Measurements from ENCODE around the gene TFAM. TPM values are rescaled to one million over a fixed set of nuclear protein-coding genes. Genes with fewer than 3 reads are reported as not detected.

Gene TFAM
- total and polyA plus RNA-seq, 8 donors: 27.6 to 68.4 (median 60.9) TPM

DNA sequence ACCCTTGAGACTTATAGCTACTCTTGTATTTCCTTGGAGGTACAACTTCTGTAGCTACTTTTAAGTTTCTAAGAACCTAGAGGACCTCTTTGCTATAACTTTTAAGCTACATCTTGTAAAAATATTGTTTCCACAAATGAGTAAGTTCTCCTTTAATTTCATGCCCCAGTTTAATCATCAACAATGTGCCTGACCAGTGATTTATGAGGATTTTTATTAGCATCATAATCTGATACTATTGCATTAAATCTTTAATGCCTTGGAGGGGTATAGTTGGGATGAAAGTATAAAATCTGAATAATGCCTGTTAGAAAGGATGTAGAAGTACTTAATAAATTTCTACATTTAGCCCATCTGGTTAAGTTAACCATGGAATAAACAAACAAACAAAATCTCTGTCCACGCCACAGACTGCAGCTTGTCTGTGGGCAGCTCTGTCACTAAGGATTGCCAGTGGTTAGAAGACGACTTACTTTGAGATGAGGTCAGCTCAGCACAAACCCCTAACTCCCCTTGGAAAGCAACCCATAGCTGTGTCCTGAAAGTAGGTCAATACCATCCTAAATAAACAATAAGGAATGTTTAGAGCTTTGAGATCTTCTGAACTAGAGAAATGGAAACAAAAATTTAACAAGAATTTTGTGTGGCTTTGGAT, 32.1 kb upstream of the TFAM start:
- Histone ChIP-seq H3K27ac (no peak overlapping the region), H3K4me3 (no peak overlapping the region), H3K36me3 (no peaks in the 10 kb centered on the region), H3K27me3 (no peaks in the 10 kb centered on the region), H3K9me3 (no peaks in the 10 kb centered on the region), H3K4me1 (peaks cover 13 to 61% of the 10 kb centered on the region in 2 donors)
- DNase-seq: no peak
- intact Hi-C loops (cut with DNase I): no loop called here
- TF ChIP-seq, protein P1, sequence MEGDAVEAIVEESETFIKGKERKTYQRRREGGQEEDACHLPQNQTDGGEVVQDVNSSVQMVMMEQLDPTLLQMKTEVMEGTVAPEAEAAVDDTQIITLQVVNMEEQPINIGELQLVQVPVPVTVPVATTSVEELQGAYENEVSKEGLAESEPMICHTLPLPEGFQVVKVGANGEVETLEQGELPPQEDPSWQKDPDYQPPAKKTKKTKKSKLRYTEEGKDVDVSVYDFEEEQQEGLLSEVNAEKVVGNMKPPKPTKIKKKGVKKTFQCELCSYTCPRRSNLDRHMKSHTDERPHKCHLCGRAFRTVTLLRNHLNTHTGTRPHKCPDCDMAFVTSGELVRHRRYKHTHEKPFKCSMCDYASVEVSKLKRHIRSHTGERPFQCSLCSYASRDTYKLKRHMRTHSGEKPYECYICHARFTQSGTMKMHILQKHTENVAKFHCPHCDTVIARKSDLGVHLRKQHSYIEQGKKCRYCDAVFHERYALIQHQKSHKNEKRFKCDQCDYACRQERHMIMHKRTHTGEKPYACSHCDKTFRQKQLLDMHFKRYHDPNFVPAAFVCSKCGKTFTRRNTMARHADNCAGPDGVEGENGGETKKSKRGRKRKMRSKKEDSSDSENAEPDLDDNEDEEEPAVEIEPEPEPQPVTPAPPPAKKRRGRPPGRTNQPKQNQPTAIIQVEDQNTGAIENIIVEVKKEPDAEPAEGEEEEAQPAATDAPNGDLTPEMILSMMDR (IDR thresholded peaks at IDR 0.05): no peak
- ATAC-seq: no peak

DNA sequence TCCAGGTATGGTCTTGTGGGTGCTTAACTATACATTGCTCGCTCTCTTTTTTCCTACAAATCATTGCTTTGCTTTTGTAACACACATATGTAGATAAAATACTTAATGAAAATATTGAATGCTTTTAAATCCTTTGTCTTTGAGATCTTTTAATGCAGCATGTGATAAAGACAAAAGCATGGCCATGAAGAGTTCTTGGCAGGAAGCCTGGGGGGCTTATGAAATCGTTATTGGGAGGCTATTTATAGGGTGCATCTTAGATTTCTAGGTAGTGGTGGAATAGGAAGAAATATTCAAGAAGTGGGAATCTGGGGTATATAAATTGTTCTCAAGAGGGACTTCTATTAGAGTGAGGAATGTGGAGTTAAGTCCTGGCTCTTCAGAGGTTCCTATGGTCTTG, 28.5 kb upstream of the TFAM start:
- intact Hi-C loops (cut with DNase I): no loop called here
- ATAC-seq (no peak), DNase-seq (no peak)
- no peaks in the 10 kb centered on the region for H3K9me3 ChIP-seq
- H3K36me3 ChIP-seq: peaks cover 0 to 5% of the 10 kb centered on the region in 2 donors
- no peak overlapping the region for H3K4me3 ChIP-seq
- peaks cover 0 to 56% of the 10 kb centered on the region in 2 donors for H3K4me1 ChIP-seq
- no peak overlapping the region for H3K27ac ChIP-seq
- H3K27me3 ChIP-seq: no peaks in the 10 kb centered on the region
- TF ChIP-seq, protein P1 (IDR thresholded peaks at IDR 0.05): no peak

DNA sequence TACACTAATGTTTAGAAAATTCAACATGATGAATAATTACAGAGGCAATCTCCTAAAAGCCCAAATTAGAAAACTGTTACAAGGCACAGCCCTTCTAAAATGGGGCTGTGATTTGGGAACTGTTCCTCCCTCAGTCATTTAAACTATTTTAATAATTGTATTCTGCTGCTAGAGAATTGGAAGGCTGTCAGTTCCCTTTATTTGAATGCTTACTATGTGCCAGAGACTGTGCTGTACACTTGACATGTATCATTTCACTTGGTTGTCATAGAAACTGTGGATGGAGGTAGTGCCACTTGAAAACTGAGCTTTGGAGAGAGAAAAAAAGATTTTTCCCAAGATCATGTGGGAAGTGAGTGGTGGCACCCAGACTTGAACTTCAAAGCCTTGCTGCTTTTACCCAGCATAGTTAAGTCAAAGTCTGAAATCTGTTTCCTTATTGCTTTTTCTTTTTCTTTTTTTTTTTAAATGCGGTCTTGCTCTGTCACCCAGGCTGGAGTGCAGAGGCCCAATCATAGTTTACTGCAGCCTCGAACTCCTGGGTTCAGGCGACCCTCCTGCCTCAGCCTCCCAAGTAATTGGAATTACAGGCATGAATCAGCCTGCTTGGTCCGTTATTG, 26.8 kb upstream of the TFAM start:
- no peaks in the 10 kb centered on the region for H3K9me3 ChIP-seq
- no peaks in the 10 kb centered on the region for H3K27me3 ChIP-seq
- TF ChIP-seq, protein P1 (IDR thresholded peaks at IDR 0.05): no peak
- peaks cover 0 to 10% of the 10 kb centered on the region in 2 donors for H3K36me3 ChIP-seq
- ATAC-seq: no peak
- H3K27ac ChIP-seq: no peak overlapping the region
- no peak overlapping the region for H3K4me3 ChIP-seq
- intact Hi-C loops (cut with DNase I): no loop called here
- peaks cover 0 to 39% of the 10 kb centered on the region in 2 donors for H3K4me1 ChIP-seq
- DNase-seq: no peak

DNA sequence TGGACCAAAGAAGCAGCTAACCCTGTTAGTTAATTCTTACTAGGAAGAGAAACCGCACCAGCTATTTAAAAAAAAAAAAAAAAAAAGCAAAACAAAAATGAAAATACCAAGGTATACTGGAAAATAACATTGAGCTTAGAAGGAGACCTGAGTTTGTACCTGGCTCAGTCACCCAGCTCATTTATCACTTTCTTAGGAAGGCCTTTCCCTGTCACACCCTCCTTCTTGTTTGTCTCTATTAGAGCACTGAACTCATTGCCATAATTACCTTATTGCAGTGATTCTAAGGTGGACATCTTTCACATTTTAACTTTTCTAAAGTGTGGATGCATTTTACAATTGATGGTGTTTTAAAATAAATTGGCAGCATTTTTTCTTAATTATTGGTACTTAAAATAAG, 26.3 kb upstream of the TFAM start:
- Histone ChIP-seq H3K4me3 (no peak overlapping the region), H3K27ac (no peak overlapping the region), H3K9me3 (no peaks in the 10 kb centered on the region), H3K27me3 (no peaks in the 10 kb centered on the region), H3K4me1 (peaks cover 0 to 37% of the 10 kb centered on the region in 2 donors), H3K36me3 (peaks cover 0 to 15% of the 10 kb centered on the region in 2 donors)
- ATAC-seq (no peak), DNase-seq (no peak)
- intact Hi-C loops (cut with DNase I): no loop called here
- TF ChIP-seq, protein P1 (IDR thresholded peaks at IDR 0.05): no peak

DNA sequence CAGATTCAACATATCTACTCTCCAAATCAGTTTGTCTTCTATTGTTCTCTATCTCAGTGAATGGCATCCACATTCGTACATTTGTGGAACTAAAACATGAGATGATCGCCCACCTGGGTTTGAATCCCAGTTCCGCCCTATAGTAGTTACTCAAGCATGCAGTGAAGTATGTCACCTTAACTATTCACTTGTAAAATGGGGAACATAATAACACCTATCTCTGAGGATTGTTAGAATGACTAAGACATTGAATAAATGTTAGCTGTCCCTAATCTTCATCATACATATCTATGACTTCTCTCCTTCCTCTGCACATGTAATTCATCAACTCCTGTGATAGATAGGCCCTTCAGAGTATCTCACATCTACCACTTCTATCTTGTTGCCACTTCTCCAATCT, 25.7 kb upstream of the TFAM start:
- no peaks in the 10 kb centered on the region for H3K9me3 ChIP-seq
- no peaks in the 10 kb centered on the region for H3K27me3 ChIP-seq
- H3K4me3 ChIP-seq: no peak overlapping the region
- DNase-seq: no peak
- no peak for ATAC-seq
- TF ChIP-seq, protein P1 (IDR thresholded peaks at IDR 0.05): no peak
- H3K27ac ChIP-seq: no peak overlapping the region
- intact Hi-C loops (cut with DNase I): no loop called here
- H3K4me1 ChIP-seq: peaks cover 0 to 37% of the 10 kb centered on the region in 2 donors
- peaks cover 0 to 19% of the 10 kb centered on the region in 2 donors for H3K36me3 ChIP-seq
